ENCODE data around the gene BGLAP. TPM values are rescaled to one million over a fixed set of nuclear protein-coding genes. Genes with fewer than 3 reads are reported as not detected.

BGLAP gene
- total and polyA plus RNA-seq, 2 experiments from 2014 or later: 0.51 to 1.8 TPM

GRCh38 chr1:156226782-156227181 is 15.2 kb upstream of the BGLAP start:
- no peak overlapping the region for H3K4me3 ChIP-seq
- H3K36me3 ChIP-seq: peaks cover 16% of the 10 kb centered on the region

GRCh38 chr1:156228501-156228900 is 13.5 kb upstream of the BGLAP start:
- no peak for TF ChIP-seq CTCF (IDR thresholded peaks at IDR 0.05; ENCODE audit: low read depth, low read length)
- Histone ChIP-seq H3K9me3 (ENCODE audit: low read depth) (no peaks in the 10 kb centered on the region), H3K36me3 (peaks cover 16% of the 10 kb centered on the region), H3K4me3 (no peak overlapping the region), H3K4me1 (ENCODE audit: low read depth) (no peaks in the 10 kb centered on the region), H3K27ac (no peak overlapping the region), H3K27me3 (no peaks in the 10 kb centered on the region)
- DNase-seq (ENCODE audit: low read depth in 1 of 2, low spot score in 1 of 2): no peak

More at GRCh38 chr1:156226782-156227181, 15.2 kb upstream of the BGLAP start:
- no peaks in the 10 kb centered on the region for H3K9me3 ChIP-seq (ENCODE audit: low read depth)
- no peak overlapping the region for H3K27ac ChIP-seq
- H3K27me3 ChIP-seq: no peaks in the 10 kb centered on the region
- no peak for TF ChIP-seq CTCF (IDR thresholded peaks at IDR 0.05; ENCODE audit: low read depth, low read length)
- DNase-seq (ENCODE audit: low read depth in 1 of 2, low spot score in 1 of 2): no peak
- no peaks in the 10 kb centered on the region for H3K4me1 ChIP-seq (ENCODE audit: low read depth)

GRCh38 chr1:156229809-156230472 is 12.0 kb upstream of the BGLAP start:
- peaks cover 14% of the 10 kb centered on the region for H3K36me3 ChIP-seq
- H3K27ac ChIP-seq: no peak overlapping the region
- no peak overlapping the region for H3K4me3 ChIP-seq
- no peaks in the 10 kb centered on the region for H3K9me3 ChIP-seq (ENCODE audit: low read depth)
- no peaks in the 10 kb centered on the region for H3K4me1 ChIP-seq (ENCODE audit: low read depth)
- DNase-seq (ENCODE audit: low read depth in 1 of 2, low spot score in 1 of 2): no peak
- no peak for TF ChIP-seq CTCF (IDR thresholded peaks at IDR 0.05; ENCODE audit: low read depth, low read length)
- no peaks in the 10 kb centered on the region for H3K27me3 ChIP-seq

GRCh38 chr1:156230473-156230837 is 11.5 kb upstream of the BGLAP start:
- TF ChIP-seq CTCF (IDR thresholded peaks at IDR 0.05; ENCODE audit: low read depth, low read length): no peak
- DNase-seq (ENCODE audit: low read depth in 1 of 2, low spot score in 1 of 2): no peak
- Histone ChIP-seq H3K27me3 (no peaks in the 10 kb centered on the region), H3K36me3 (peaks cover 14% of the 10 kb centered on the region), H3K27ac (no peak overlapping the region), H3K9me3 (ENCODE audit: low read depth) (no peaks in the 10 kb centered on the region), H3K4me1 (ENCODE audit: low read depth) (no peaks in the 10 kb centered on the region), H3K4me3 (no peak overlapping the region)

- H3K4me3 ChIP-seq: no peak overlapping the region
- H3K9me3 ChIP-seq (ENCODE audit: low read depth): no peaks in the 10 kb centered on the region
- no peak overlapping the region for H3K27ac ChIP-seq
- peaks cover 19% of the 10 kb centered on the region for H3K36me3 ChIP-seq
- DNase-seq (ENCODE audit: low read depth in 1 of 2, low spot score in 1 of 2): no peak
- no peak for TF ChIP-seq CTCF (IDR thresholded peaks at IDR 0.05; ENCODE audit: low read depth, low read length)
- H3K27me3 ChIP-seq: no peaks in the 10 kb centered on the region
- H3K4me1 ChIP-seq (ENCODE audit: low read depth): no peaks in the 10 kb centered on the region
Measured at GRCh38 chr1:156232201-156232894, 9.6 kb upstream of the BGLAP start.

Data from cardiac muscle cell (in vitro differentiated cells and primary cell).